Gastrocnemius medialis (tissue), 4 donors: ENCODE results near the gene CHKA.

ENCODE experiments used
- POLR2A ChIP-seq, 2 donors: fragments of 450-650 bp; IDR thresholded peaks; one replicate each; pipeline ENCODE4 v1.6.1; 2017; ENCODE audit warnings: antibody characterized with exemption in 2 of 2, mild to moderate bottlenecking in 2 of 2, moderate library complexity in 2 of 2
- TF ChIP-seq, protein P1 (sequence below), 5 experiments: fragments of 450-650 bp in 3 of 5; fragments of 200-600 bp in 2 of 5; sonication (generic) in 2 of 5; IDR thresholded peaks in 4 of 5; conservative IDR thresholded peaks in 1 of 5; 1 replicate in 4 of 5; 2 replicates in 1 of 5; pipeline ENCODE4 v1.5.1; 2016 to 2019; ENCODE audit warnings: antibody characterized with exemption in 5 of 5, mild to moderate bottlenecking in 3 of 5, moderate library complexity in 3 of 5

GRCh38 chr11:68015467-68015866, 105.7 kb downstream of the CHKA start:
- no peak for TF ChIP-seq POLR2A (IDR thresholded peaks at IDR 0.05)
- TF ChIP-seq, protein P1, sequence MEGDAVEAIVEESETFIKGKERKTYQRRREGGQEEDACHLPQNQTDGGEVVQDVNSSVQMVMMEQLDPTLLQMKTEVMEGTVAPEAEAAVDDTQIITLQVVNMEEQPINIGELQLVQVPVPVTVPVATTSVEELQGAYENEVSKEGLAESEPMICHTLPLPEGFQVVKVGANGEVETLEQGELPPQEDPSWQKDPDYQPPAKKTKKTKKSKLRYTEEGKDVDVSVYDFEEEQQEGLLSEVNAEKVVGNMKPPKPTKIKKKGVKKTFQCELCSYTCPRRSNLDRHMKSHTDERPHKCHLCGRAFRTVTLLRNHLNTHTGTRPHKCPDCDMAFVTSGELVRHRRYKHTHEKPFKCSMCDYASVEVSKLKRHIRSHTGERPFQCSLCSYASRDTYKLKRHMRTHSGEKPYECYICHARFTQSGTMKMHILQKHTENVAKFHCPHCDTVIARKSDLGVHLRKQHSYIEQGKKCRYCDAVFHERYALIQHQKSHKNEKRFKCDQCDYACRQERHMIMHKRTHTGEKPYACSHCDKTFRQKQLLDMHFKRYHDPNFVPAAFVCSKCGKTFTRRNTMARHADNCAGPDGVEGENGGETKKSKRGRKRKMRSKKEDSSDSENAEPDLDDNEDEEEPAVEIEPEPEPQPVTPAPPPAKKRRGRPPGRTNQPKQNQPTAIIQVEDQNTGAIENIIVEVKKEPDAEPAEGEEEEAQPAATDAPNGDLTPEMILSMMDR (IDR thresholded peaks at IDR 0.05 in 4 of 5, conservative IDR thresholded peaks at IDR 0.05 in 1 of 5) = no peak
